PFSK-1 (cell line): ENCODE measurements around the gene COLQ.

Source experiments
- TAF1 ChIP-seq: IDR thresholded peaks from 2 replicates; pipeline ENCODE4 v1.6.1; 2012; ENCODE audit warnings: low read length, control low read depth, borderline replicate concordance; ENCODE audit not compliant: insufficient read depth
- TF ChIP-seq, protein P1 (sequence below), 2 experiments: IDR thresholded peaks; 2 replicates each; pipeline versions ENCODE4 v1.6.1 to v1.8.0; 2011 to 2012; ENCODE audit warnings: low read depth in 2 of 2, low read length in 2 of 2, control low read depth in 1 of 2, inconsistent platforms in 1 of 2, mild to moderate bottlenecking in 1 of 2, moderate library complexity in 1 of 2; ENCODE audit not compliant: insufficient read depth in 1 of 2

DNA sequence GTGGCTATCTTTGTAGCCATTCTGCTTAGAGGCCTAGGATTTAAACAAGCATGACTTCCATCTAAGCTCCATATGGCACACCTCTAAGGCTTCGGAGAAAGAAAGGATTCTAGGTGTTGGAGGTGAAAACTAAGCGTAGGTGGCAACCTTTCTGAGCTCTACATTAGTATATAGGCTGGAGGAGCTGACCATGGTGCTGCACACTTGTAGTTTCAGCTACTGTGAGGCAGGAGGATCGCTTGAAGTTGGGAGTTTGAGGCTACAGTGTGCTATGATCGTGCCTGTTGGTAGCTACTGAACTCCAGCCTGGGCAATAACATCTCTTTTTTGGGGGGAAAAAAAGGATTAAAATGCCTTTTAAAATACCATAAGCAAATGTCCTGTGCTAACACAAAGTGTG lies 86.8 kb downstream of the COLQ start:
- TF ChIP-seq, protein P1, sequence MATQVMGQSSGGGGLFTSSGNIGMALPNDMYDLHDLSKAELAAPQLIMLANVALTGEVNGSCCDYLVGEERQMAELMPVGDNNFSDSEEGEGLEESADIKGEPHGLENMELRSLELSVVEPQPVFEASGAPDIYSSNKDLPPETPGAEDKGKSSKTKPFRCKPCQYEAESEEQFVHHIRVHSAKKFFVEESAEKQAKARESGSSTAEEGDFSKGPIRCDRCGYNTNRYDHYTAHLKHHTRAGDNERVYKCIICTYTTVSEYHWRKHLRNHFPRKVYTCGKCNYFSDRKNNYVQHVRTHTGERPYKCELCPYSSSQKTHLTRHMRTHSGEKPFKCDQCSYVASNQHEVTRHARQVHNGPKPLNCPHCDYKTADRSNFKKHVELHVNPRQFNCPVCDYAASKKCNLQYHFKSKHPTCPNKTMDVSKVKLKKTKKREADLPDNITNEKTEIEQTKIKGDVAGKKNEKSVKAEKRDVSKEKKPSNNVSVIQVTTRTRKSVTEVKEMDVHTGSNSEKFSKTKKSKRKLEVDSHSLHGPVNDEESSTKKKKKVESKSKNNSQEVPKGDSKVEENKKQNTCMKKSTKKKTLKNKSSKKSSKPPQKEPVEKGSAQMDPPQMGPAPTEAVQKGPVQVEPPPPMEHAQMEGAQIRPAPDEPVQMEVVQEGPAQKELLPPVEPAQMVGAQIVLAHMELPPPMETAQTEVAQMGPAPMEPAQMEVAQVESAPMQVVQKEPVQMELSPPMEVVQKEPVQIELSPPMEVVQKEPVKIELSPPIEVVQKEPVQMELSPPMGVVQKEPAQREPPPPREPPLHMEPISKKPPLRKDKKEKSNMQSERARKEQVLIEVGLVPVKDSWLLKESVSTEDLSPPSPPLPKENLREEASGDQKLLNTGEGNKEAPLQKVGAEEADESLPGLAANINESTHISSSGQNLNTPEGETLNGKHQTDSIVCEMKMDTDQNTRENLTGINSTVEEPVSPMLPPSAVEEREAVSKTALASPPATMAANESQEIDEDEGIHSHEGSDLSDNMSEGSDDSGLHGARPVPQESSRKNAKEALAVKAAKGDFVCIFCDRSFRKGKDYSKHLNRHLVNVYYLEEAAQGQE (IDR thresholded peaks at IDR 0.05; ENCODE audit: insufficient read depth in 1 of 2, low read depth in 2 of 2, low read length in 2 of 2): peak; percentile 53 to 87; a peak in 3 of 4 replicates
- TF ChIP-seq TAF1: no peak
